ENCODE data around the gene SYNPO2.

DNA sequence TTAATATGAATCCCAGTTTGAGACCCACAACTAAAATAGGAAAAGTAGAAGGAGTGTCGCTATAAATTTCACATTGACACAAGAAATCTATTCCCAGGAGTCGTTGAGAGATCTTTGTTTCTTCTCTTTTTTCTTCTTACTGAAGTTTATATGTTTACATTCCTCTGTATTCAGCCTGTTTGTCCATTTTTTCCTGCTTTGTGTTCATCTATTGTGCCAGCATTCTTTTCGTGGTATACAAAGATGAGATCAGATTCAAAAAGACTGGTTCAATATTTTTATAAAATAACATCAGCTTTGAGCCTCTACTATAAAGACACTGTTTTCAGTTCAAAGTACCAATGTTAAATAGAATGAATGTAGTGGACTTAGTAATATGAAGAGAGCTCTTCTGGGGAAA lies 151.6 kb downstream of the SYNPO2 start:
- TF ChIP-seq, protein P1, sequence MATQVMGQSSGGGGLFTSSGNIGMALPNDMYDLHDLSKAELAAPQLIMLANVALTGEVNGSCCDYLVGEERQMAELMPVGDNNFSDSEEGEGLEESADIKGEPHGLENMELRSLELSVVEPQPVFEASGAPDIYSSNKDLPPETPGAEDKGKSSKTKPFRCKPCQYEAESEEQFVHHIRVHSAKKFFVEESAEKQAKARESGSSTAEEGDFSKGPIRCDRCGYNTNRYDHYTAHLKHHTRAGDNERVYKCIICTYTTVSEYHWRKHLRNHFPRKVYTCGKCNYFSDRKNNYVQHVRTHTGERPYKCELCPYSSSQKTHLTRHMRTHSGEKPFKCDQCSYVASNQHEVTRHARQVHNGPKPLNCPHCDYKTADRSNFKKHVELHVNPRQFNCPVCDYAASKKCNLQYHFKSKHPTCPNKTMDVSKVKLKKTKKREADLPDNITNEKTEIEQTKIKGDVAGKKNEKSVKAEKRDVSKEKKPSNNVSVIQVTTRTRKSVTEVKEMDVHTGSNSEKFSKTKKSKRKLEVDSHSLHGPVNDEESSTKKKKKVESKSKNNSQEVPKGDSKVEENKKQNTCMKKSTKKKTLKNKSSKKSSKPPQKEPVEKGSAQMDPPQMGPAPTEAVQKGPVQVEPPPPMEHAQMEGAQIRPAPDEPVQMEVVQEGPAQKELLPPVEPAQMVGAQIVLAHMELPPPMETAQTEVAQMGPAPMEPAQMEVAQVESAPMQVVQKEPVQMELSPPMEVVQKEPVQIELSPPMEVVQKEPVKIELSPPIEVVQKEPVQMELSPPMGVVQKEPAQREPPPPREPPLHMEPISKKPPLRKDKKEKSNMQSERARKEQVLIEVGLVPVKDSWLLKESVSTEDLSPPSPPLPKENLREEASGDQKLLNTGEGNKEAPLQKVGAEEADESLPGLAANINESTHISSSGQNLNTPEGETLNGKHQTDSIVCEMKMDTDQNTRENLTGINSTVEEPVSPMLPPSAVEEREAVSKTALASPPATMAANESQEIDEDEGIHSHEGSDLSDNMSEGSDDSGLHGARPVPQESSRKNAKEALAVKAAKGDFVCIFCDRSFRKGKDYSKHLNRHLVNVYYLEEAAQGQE (IDR thresholded peaks at IDR 0.05; ENCODE audit: insufficient read depth in 1 of 2, low read depth in 2 of 2, low read length in 2 of 2) = no peak
- TF ChIP-seq POLR2AphosphoS5 (IDR thresholded peaks at IDR 0.05; ENCODE audit: low read depth, low read length) = no peak
- TF ChIP-seq SIN3A (IDR thresholded peaks at IDR 0.05; ENCODE audit: borderline replicate concordance, insufficient read depth, low read length) = no peak
- TF ChIP-seq TAF1 (IDR thresholded peaks at IDR 0.05; ENCODE audit: borderline replicate concordance, insufficient read depth, low read length) = no peak
